ENCODE results near the gene SARNP. TPM values are rescaled to one million over a fixed set of nuclear protein-coding genes. Genes with fewer than 3 reads are reported as not detected.
A peak's percentile ranks its signal among the peaks of the same experiment; 100 is the strongest.

The SARNP gene
- total and polyA plus RNA-seq, 10 of the 15 experiments (the other 5 are each of a cell fraction or from before 2014, with no cell fraction given), result 77.6 to 445 (median 188) TPM

DNA sequence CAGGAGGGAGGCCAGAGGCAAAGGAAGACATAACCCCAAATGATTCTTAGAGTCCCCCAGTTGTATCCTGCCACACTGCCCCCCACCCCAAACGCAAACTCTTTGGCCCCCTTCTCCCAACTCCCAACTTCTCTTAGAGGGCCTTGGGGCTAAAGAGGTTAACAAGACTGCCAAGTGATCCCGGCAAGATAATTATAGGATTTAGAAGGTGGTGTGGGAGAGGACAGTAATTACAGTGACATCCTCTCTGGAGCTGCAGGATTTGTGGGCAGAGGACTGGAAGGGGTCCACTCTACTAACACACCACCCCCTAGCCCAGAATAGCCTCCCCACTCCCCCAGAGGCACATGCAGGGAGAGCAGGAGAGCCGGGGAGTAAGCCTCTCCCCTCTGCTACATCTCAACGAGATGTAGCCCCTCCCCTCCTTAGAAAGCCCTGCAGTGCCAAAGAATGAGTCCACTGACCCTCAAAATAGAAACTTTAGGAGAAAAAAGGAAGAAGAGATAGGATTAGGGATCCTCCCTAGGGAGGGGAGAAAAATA is 79.9 kb downstream of the SARNP start:
- no peaks in the 10 kb centered on the region for H3K79me2 ChIP-seq (ENCODE audit: control insufficient read depth, insufficient read depth, low read length)
- FAIRE-seq (no peak), DNase-seq (ENCODE audit: low read depth, low spot score) (no peak), ATAC-seq (peak; percentile 49)
- no peaks in the 10 kb centered on the region for H3K9me3 ChIP-seq (replicated peaks; ENCODE audit: control insufficient read depth, insufficient read depth, low read length)
- intact Hi-C loops (cut with micrococcal nuclease; ENCODE audit: unreplicated experiment), result loop anchor here (1.0 to 10.0 kb wide), 12 partner anchors 8 to 447 kb away; partner anchors contain the start of genes BLOC1S1, CD63, RPL41 and RPS26
- in situ Hi-C loops (cut with MboI), result loop anchor here (5.0 kb wide), 2 partner anchors 205 to 295 kb away; no protein-coding TSS in a partner anchor
- no peaks in the 10 kb centered on the region for H3K27me3 ChIP-seq (replicated peaks in 1 of 2; ENCODE audit: control insufficient read depth in 2 of 2, insufficient read depth in 2 of 2, low read length in 1 of 2)
- ChIA-PET CTCF (interaction anchor here (0.6 to 7.1 kb wide), 71 partner anchors 8 to 890 kb away, joined by 3 to 205 read pairs (median 8); partner anchors contain the start of genes BLOC1S1, CD63, DGKA and DNAJC14), SMC1A (ENCODE audit: uncharacterized antibody, unreplicated experiment) (interaction anchor here (0.6 to 5.2 kb wide), 52 partner anchors 8 to 454 kb away, joined by 3 to 51 read pairs (median 8); partner anchors contain the start of genes BLOC1S1, CD63, DGKA and ESYT1), POLR2A (interaction anchor here (0.5 to 2.9 kb wide), 18 partner anchors 7 to 388 kb away, joined by 3 to 36 read pairs (median 6); partner anchors contain the start of genes CD63, DNAJC14, PA2G4 and PYM1), RAD21 (ENCODE audit: unreplicated experiment) (interaction anchor here (0.5 to 7.7 kb wide), 51 partner anchors 9 to 764 kb away, joined by 3 to 113 read pairs (median 8); partner anchors contain the start of genes BLOC1S1, CD63, DNAJC14 and ESYT1)
- H3K4me1 ChIP-seq (ENCODE audit: control insufficient read depth, insufficient read depth, low read length), result peaks cover 7% of the 10 kb centered on the region
- TF ChIP-seq, protein P1, sequence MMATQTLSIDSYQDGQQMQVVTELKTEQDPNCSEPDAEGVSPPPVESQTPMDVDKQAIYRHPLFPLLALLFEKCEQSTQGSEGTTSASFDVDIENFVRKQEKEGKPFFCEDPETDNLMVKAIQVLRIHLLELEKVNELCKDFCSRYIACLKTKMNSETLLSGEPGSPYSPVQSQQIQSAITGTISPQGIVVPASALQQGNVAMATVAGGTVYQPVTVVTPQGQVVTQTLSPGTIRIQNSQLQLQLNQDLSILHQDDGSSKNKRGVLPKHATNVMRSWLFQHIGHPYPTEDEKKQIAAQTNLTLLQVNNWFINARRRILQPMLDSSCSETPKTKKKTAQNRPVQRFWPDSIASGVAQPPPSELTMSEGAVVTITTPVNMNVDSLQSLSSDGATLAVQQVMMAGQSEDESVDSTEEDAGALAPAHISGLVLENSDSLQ (IDR thresholded peaks at IDR 0.05), result no peak
- 0 out of 2 replicates have a peak, but pooled peaks have one; percentile 1 for TF ChIP-seq TCF3 (IDR thresholded peaks at IDR 0.05; ENCODE audit: borderline replicate concordance, insufficient read depth, low read depth, low read length)
- TF ChIP-seq BCL11A (IDR thresholded peaks at IDR 0.05; ENCODE audit: low read depth, low read length), result no peak
- TF ChIP-seq CBX5 (IDR thresholded peaks at IDR 0.05; ENCODE audit: low read depth), result no peak
- TF ChIP-seq ATF7 (IDR thresholded peaks at IDR 0.05; ENCODE audit: low read depth), result no peak
- H3K4me2 ChIP-seq (ENCODE audit: control insufficient read depth, insufficient read depth), result peak overlapping the region; percentile 91
- H3K36me3 ChIP-seq (ENCODE audit: control insufficient read depth in 2 of 2, insufficient read depth in 2 of 2, low read length in 1 of 2), result no peaks in the 10 kb centered on the region
- peak overlapping the region; percentile 45 for H3K27ac ChIP-seq (ENCODE audit: control insufficient read depth, insufficient read depth)
- no TSS peak for BruUV-seq (replicated peaks)
- peak overlapping the region; percentile 79 for H3K9ac ChIP-seq (ENCODE audit: control insufficient read depth, insufficient read depth, low read length)
- H3K4me3 ChIP-seq, result peak overlapping the region; percentile 78
- H4K20me1 ChIP-seq (ENCODE audit: control insufficient read depth, insufficient read depth), result no peaks in the 10 kb centered on the region
- 43% methylated on average over 4 of the region's 4 CpGs for WGBS (ENCODE audit: insufficient coverage, insufficient replicate concordance, low lambda C conversion rate, missing lambda C conversion rate)
- H2AFZ ChIP-seq (ENCODE audit: control insufficient read depth, low read depth, low read length), result peak overlapping the region; percentile 91

Data from GM12878 (cell line).